HepG2 (cell line): Measurements from ENCODE around the gene UBAP2.

Experiments
- ATF1 ChIP-seq: IDR thresholded peaks from 2 replicates; pipeline ENCODE4 v1.6.1; 2016; ENCODE audit warnings: mild to moderate bottlenecking, control low read depth
- FOXK1 ChIP-seq: sonication (generic); formaldehyde crosslinking; IDR thresholded peaks from 2 replicates; pipeline ENCODE4 v1.4.0; 2020; ENCODE audit warnings: low read depth, missing genetic modification reagents, borderline replicate concordance
- FOXM1 ChIP-seq: sonication (generic); formaldehyde crosslinking; IDR thresholded peaks from 2 replicates; pipeline ENCODE4 v1.5.0; 2020; ENCODE audit warnings: missing genetic modification reagents
- MAX ChIP-seq: IDR thresholded peaks from 2 replicates; pipeline ENCODE4 v1.6.1; 2012; ENCODE audit warnings: inconsistent platforms
- NCOA2 ChIP-seq: sonication (generic); formaldehyde crosslinking; IDR thresholded peaks from 2 replicates; pipeline ENCODE4 v1.8.0; 2022; ENCODE audit warnings: inconsistent platforms
- POLR2A ChIP-seq, 2 experiments: IDR thresholded peaks; 2 replicates each; pipeline ENCODE4 v1.6.1; 2011; ENCODE audit warnings: low read depth in 2 of 2, low read length in 2 of 2, mild to moderate bottlenecking in 1 of 2, moderate library complexity in 1 of 2; ENCODE audit not compliant: insufficient read depth in 1 of 2
- SRF ChIP-seq: IDR thresholded peaks from 2 replicates; pipeline ENCODE4 v1.6.1; 2011; ENCODE audit warnings: mild to moderate bottlenecking, low read depth, low read length, moderate library complexity
- THAP9 ChIP-seq: sonication (generic); formaldehyde crosslinking; IDR thresholded peaks from 2 replicates; pipeline ENCODE4; 2020; ENCODE audit warnings: missing genetic modification reagents, mild to moderate bottlenecking, borderline replicate concordance
- ZNF496 ChIP-seq: sonication (generic); formaldehyde crosslinking; IDR thresholded peaks from 2 replicates; pipeline ENCODE4 v1.8.1; 2023; ENCODE audit warnings: mild to moderate bottlenecking, moderate library complexity, missing genetic modification reagents; ENCODE audit not compliant: insufficient replicate concordance
- TF ChIP-seq, protein P1 (sequence below): sonication (generic); formaldehyde crosslinking; IDR thresholded peaks from 2 replicates; pipeline ENCODE4 v1.5.0; 2020; ENCODE audit warnings: mild to moderate bottlenecking, missing genetic modification reagents, moderate library complexity
- TF ChIP-seq, protein P2 (sequence below): sonication (generic); formaldehyde crosslinking; IDR thresholded peaks from 2 replicates; pipeline ENCODE4 v1.4.0; 2020; ENCODE audit warnings: missing genetic modification reagents

GRCh38 chr9:34089311-34089710, 40.6 kb upstream of the UBAP2 start:
- no peak for TF ChIP-seq ATF1
- no peak for TF ChIP-seq ZNF496 (CRISPR knock-in tag)
- TF ChIP-seq POLR2A (IDR thresholded peaks at IDR 0.05; ENCODE audit: insufficient read depth in 1 of 2, low read depth in 2 of 2, low read length in 2 of 2), result no peak
- TF ChIP-seq FOXK1 (CRISPR knock-in tag), result no peak
- TF ChIP-seq FOXM1 (CRISPR knock-in tag), result no peak
- TF ChIP-seq, protein P1, sequence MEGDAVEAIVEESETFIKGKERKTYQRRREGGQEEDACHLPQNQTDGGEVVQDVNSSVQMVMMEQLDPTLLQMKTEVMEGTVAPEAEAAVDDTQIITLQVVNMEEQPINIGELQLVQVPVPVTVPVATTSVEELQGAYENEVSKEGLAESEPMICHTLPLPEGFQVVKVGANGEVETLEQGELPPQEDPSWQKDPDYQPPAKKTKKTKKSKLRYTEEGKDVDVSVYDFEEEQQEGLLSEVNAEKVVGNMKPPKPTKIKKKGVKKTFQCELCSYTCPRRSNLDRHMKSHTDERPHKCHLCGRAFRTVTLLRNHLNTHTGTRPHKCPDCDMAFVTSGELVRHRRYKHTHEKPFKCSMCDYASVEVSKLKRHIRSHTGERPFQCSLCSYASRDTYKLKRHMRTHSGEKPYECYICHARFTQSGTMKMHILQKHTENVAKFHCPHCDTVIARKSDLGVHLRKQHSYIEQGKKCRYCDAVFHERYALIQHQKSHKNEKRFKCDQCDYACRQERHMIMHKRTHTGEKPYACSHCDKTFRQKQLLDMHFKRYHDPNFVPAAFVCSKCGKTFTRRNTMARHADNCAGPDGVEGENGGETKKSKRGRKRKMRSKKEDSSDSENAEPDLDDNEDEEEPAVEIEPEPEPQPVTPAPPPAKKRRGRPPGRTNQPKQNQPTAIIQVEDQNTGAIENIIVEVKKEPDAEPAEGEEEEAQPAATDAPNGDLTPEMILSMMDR (CRISPR knock-in tag), result no peak
- TF ChIP-seq SRF, result no peak
- TF ChIP-seq, protein P2, sequence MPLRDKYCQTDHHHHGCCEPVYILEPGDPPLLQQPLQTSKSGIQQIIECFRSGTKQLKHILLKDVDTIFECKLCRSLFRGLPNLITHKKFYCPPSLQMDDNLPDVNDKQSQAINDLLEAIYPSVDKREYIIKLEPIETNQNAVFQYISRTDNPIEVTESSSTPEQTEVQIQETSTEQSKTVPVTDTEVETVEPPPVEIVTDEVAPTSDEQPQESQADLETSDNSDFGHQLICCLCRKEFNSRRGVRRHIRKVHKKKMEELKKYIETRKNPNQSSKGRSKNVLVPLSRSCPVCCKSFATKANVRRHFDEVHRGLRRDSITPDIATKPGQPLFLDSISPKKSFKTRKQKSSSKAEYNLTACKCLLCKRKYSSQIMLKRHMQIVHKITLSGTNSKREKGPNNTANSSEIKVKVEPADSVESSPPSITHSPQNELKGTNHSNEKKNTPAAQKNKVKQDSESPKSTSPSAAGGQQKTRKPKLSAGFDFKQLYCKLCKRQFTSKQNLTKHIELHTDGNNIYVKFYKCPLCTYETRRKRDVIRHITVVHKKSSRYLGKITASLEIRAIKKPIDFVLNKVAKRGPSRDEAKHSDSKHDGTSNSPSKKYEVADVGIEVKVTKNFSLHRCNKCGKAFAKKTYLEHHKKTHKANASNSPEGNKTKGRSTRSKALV (CRISPR knock-in tag), result no peak
- TF ChIP-seq NCOA2 (CRISPR knock-in tag), result no peak
- TF ChIP-seq MAX, result no peak
- no peak for TF ChIP-seq THAP9 (CRISPR knock-in tag)
